ENCODE data around the gene ROCK1.

GRCh38 chr18:21105936-21106335 is 5.7 kb downstream of the ROCK1 start:
- TF ChIP-seq CTCF (IDR thresholded peaks at IDR 0.05) (no peak), EZH2 (IDR thresholded peaks at IDR 0.05; ENCODE audit: borderline replicate concordance, insufficient read depth, low read depth, low read length, poor library complexity, severe bottlenecking) (no peak)
